HEK293 (cell line): ENCODE data around the gene PPARD.

Source experiments
- CTCF ChIA-PET: fragments of 350-600 bp; formaldehyde crosslinking; extraction: SDS; loops from one replicate; lab custom pipeline; 2021; ENCODE audit warnings: antibody characterized with exemption; lab: Yijun Ruan, JAX
- POLR2A ChIA-PET: fragments of 300-600 bp; formaldehyde crosslinking; extraction: SDS; loops from one replicate; lab custom pipeline; 2020; ENCODE audit warnings: antibody characterized with exemption, inconsistent platforms; lab: Yijun Ruan, JAX
- H3K27ac ChIP-seq: fragments of 200-500 bp; sonication (Bioruptor generic); 2 replicates; pipeline ENCODE4 v1.5.1; 2014; ENCODE audit warnings: low read depth, low read length, control low read depth, inconsistent platforms; ENCODE audit errors: extremely low read depth
- H3K36me3 ChIP-seq, 2 experiments: fragments of 200-500 bp in 1 of 2; sonication (Bioruptor generic) in 1 of 2; 1 replicate in 1 of 2; 2 replicates in 1 of 2; pipeline ENCODE4 v1.5.1; 2014 to 2017; ENCODE audit warnings: inconsistent platforms in 2 of 2, low read length in 2 of 2; ENCODE audit not compliant: control insufficient read depth in 2 of 2, insufficient read depth in 1 of 2
- H3K4me1 ChIP-seq: fragments of 200-500 bp; sonication (Bioruptor generic); 2 replicates; pipeline ENCODE4 v1.5.1; 2014; ENCODE audit warnings: mild to moderate bottlenecking, low read length, inconsistent platforms; ENCODE audit not compliant: control insufficient read depth, insufficient read depth
- H3K4me3 ChIP-seq: 2 replicates; pipeline ENCODE4 v1.5.1; 2011; ENCODE audit warnings: low read depth, mild to moderate bottlenecking, control low read depth, low read length, moderate library complexity
- H3K9me3 ChIP-seq: fragments of 200-500 bp; sonication (Bioruptor generic); 2 replicates; pipeline ENCODE4 v1.5.1; 2014; ENCODE audit warnings: low read depth, low read length, inconsistent platforms; ENCODE audit not compliant: control insufficient read depth, insufficient read depth
- GLI4 ChIP-seq: fragments of 450-650 bp; formaldehyde crosslinking; IDR thresholded peaks from 2 replicates; pipeline ENCODE4 v1.5.1; 2016; ENCODE audit warnings: missing biosample characterization, missing genetic modification characterization
- GLIS1 ChIP-seq: fragments of 450-650 bp; formaldehyde crosslinking; IDR thresholded peaks from 2 replicates; pipeline ENCODE4 v1.5.1; 2016; ENCODE audit warnings: missing biosample characterization, missing genetic modification characterization
- KLF1 ChIP-seq: fragments of 450-650 bp; formaldehyde crosslinking; IDR thresholded peaks from 2 replicates; pipeline ENCODE4 v1.5.1; 2016; ENCODE audit warnings: missing biosample characterization, missing genetic modification characterization
- KLF7 ChIP-seq: fragments of 450-650 bp; formaldehyde crosslinking; IDR thresholded peaks from 2 replicates; pipeline ENCODE4 v1.5.1; 2016; ENCODE audit warnings: missing biosample characterization, missing genetic modification characterization, borderline replicate concordance
- MYNN ChIP-seq: fragments of 450-650 bp; formaldehyde crosslinking; IDR thresholded peaks from 2 replicates; pipeline ENCODE4 v1.5.1; 2016; ENCODE audit warnings: missing biosample characterization, missing genetic modification characterization, borderline replicate concordance
- SCRT2 ChIP-seq: fragments of 450-650 bp; formaldehyde crosslinking; IDR thresholded peaks from 2 replicates; pipeline ENCODE4 v1.5.1; 2016; ENCODE audit warnings: missing biosample characterization, missing genetic modification characterization
- TCF7L2 ChIP-seq: IDR thresholded peaks from 2 replicates; pipeline ENCODE4 v1.6.1; 2011; ENCODE audit warnings: low read depth, mild to moderate bottlenecking, inconsistent platforms, low read length, moderate library complexity, borderline replicate concordance
- ZFP69B ChIP-seq: fragments of 450-650 bp; formaldehyde crosslinking; IDR thresholded peaks from 2 replicates; pipeline ENCODE4 v1.5.1; 2016; ENCODE audit warnings: missing biosample characterization, missing genetic modification characterization
- ZNF140 ChIP-seq: fragments of 450-650 bp; formaldehyde crosslinking; IDR thresholded peaks from 2 replicates; pipeline ENCODE4 v1.5.1; 2016; ENCODE audit warnings: missing biosample characterization, missing genetic modification characterization
- ZNF654 ChIP-seq: fragments of 450-650 bp; formaldehyde crosslinking; IDR thresholded peaks from 2 replicates; pipeline ENCODE4 v1.5.1; 2016; ENCODE audit warnings: low read depth, missing biosample characterization, missing genetic modification characterization
- TF ChIP-seq, protein P1 (sequence below): fragments of 450-650 bp; formaldehyde crosslinking; IDR thresholded peaks from 2 replicates; pipeline ENCODE4 v1.5.1; 2016; ENCODE audit warnings: missing biosample characterization, missing genetic modification characterization
- TF ChIP-seq, protein P2 (sequence below): fragments of 450-650 bp; formaldehyde crosslinking; IDR thresholded peaks from 2 replicates; pipeline ENCODE4 v1.5.1; 2016; ENCODE audit warnings: missing biosample characterization, missing genetic modification characterization, low read depth
- TF ChIP-seq, protein P3 (sequence below): fragments of 450-650 bp; formaldehyde crosslinking; IDR thresholded peaks from 2 replicates; pipeline ENCODE4 v1.5.1; 2016; ENCODE audit warnings: missing biosample characterization, missing genetic modification characterization
- TF ChIP-seq, protein P4 (sequence below): fragments of 450-650 bp; formaldehyde crosslinking; IDR thresholded peaks from 2 replicates; pipeline ENCODE4 v1.5.1; 2017; ENCODE audit warnings: missing biosample characterization, missing genetic modification characterization
- TF ChIP-seq, protein P5 (sequence below): fragments of 450-650 bp; formaldehyde crosslinking; IDR thresholded peaks from 2 replicates; pipeline ENCODE4 v1.5.1; 2016; ENCODE audit warnings: missing biosample characterization, missing genetic modification characterization
- TF ChIP-seq, protein P6 (sequence below): fragments of 450-650 bp; formaldehyde crosslinking; IDR thresholded peaks from 2 replicates; pipeline ENCODE4 v1.5.1; 2016; ENCODE audit warnings: missing biosample characterization, missing genetic modification characterization
- TF ChIP-seq, protein P7 (sequence below): fragments of 450-650 bp; formaldehyde crosslinking; IDR thresholded peaks from 2 replicates; pipeline ENCODE4 v1.5.1; 2016; ENCODE audit warnings: missing biosample characterization, missing genetic modification characterization

Gene PPARD

DNA sequence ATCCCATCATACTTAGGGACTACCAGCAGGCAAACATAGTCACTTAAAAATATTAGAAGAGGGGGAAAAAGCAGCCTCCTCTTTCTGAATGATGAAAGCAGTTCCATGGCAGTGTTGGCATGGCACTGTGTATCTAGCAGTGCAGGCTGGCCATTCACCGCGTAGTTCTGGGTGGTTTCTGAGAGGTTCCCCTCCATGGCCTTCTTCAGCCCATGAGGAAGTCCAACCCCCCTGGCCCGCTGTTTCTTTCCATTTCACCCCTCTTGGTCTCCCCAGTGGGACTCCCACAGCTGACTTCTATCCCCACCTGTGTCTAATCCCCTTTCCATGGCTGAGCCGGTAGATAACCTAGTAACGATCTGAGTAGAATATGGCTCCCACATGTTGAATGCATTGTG, 17.0 kb downstream of the PPARD start:
- CTCF ChIA-PET: interaction anchor here (1.4 to 1.6 kb wide), 2 partner anchors 13 to 17 kb away, joined by 4 to 5 read pairs; partner anchors contain the start of gene PPARD
- POLR2A ChIA-PET: interaction anchor here (1.3 kb wide), 1 partner anchor 15 kb away, joined by 3 read pairs; no protein-coding TSS in a partner anchor
- Histone ChIP-seq H3K4me1 (peaks cover 18% of the 10 kb centered on the region), H3K36me3 (peaks cover 0 to 23% of the 10 kb centered on the region in 2 experiments; a peak in 2 of 3 replicates), H3K4me3 (no peak overlapping the region), H3K9me3 (no peaks in the 10 kb centered on the region), H3K27ac (no peak overlapping the region)
- TF ChIP-seq SCRT2 (tag by site-specific recombination) (peak; percentile 45; the same call in 1 of the 2 replicates), ZNF654 (tag by site-specific recombination) (no peak)

DNA sequence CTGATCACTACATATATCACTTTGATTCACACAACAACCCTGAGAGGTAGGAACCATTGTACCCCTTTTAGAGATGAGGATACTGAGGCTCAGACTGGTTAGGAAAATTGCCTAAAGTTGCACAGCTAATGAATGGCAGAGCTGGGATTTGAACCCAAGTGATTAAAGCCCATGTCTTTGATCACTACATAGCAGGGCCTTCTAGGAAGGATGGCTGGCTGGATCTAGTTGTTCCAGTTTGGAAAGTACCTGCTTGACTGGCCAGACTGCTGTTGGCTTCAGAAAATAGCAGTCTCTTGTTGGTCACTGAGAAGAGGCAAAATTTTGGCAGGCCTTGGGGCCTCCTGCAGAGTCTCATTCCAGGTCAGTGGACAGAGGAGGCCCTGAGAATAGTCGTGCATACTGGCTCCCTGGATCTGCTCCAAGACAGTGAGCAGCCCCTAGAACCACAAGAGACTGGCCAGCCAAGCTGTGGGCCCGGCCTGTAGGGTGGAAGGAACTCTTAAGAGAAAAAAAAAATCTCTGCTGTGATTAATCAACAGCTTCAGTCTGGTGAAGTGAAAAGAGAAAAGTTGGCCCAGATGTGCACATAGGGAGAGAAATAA, 17.5 kb downstream of the PPARD start:
- CTCF ChIA-PET: interaction anchor here (1.0 to 1.6 kb wide), 3 partner anchors 12 to 32 kb away, joined by 3 to 5 read pairs (median 4); partner anchors contain the start of gene PPARD
- peak overlapping the region; percentile 12 for H3K27ac ChIP-seq
- peaks cover 0 to 19% of the 10 kb centered on the region in 2 experiments; a peak in 2 of 3 replicates for H3K36me3 ChIP-seq
- TF ChIP-seq, protein P1, sequence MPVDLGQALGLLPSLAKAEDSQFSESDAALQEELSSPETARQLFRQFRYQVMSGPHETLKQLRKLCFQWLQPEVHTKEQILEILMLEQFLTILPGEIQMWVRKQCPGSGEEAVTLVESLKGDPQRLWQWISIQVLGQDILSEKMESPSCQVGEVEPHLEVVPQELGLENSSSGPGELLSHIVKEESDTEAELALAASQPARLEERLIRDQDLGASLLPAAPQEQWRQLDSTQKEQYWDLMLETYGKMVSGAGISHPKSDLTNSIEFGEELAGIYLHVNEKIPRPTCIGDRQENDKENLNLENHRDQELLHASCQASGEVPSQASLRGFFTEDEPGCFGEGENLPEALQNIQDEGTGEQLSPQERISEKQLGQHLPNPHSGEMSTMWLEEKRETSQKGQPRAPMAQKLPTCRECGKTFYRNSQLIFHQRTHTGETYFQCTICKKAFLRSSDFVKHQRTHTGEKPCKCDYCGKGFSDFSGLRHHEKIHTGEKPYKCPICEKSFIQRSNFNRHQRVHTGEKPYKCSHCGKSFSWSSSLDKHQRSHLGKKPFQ (tag by site-specific recombination): no peak
- TF ChIP-seq, protein P2, sequence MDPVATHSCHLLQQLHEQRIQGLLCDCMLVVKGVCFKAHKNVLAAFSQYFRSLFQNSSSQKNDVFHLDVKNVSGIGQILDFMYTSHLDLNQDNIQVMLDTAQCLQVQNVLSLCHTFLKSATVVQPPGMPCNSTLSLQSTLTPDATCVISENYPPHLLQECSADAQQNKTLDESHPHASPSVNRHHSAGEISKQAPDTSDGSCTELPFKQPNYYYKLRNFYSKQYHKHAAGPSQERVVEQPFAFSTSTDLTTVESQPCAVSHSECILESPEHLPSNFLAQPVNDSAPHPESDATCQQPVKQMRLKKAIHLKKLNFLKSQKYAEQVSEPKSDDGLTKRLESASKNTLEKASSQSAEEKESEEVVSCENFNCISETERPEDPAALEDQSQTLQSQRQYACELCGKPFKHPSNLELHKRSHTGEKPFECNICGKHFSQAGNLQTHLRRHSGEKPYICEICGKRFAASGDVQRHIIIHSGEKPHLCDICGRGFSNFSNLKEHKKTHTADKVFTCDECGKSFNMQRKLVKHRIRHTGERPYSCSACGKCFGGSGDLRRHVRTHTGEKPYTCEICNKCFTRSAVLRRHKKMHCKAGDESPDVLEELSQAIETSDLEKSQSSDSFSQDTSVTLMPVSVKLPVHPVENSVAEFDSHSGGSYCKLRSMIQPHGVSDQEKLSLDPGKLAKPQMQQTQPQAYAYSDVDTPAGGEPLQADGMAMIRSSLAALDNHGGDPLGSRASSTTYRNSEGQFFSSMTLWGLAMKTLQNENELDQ: no peak
- TF ChIP-seq, protein P3, sequence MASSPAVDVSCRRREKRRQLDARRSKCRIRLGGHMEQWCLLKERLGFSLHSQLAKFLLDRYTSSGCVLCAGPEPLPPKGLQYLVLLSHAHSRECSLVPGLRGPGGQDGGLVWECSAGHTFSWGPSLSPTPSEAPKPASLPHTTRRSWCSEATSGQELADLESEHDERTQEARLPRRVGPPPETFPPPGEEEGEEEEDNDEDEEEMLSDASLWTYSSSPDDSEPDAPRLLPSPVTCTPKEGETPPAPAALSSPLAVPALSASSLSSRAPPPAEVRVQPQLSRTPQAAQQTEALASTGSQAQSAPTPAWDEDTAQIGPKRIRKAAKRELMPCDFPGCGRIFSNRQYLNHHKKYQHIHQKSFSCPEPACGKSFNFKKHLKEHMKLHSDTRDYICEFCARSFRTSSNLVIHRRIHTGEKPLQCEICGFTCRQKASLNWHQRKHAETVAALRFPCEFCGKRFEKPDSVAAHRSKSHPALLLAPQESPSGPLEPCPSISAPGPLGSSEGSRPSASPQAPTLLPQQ: peak; percentile 96
- no peak for TF ChIP-seq TCF7L2
- TF ChIP-seq, protein P4, sequence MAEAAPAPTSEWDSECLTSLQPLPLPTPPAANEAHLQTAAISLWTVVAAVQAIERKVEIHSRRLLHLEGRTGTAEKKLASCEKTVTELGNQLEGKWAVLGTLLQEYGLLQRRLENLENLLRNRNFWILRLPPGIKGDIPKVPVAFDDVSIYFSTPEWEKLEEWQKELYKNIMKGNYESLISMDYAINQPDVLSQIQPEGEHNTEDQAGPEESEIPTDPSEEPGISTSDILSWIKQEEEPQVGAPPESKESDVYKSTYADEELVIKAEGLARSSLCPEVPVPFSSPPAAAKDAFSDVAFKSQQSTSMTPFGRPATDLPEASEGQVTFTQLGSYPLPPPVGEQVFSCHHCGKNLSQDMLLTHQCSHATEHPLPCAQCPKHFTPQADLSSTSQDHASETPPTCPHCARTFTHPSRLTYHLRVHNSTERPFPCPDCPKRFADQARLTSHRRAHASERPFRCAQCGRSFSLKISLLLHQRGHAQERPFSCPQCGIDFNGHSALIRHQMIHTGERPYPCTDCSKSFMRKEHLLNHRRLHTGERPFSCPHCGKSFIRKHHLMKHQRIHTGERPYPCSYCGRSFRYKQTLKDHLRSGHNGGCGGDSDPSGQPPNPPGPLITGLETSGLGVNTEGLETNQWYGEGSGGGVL (tag by site-specific recombination): no peak
- 0 out of 2 replicates have a peak, but pooled peaks have one; percentile 35 for TF ChIP-seq MYNN
- TF ChIP-seq ZFP69B: peak; percentile 92
- no peak for TF ChIP-seq KLF1 (tag by site-specific recombination)
- TF ChIP-seq GLI4 (tag by site-specific recombination): no peak
- TF ChIP-seq, protein P5, sequence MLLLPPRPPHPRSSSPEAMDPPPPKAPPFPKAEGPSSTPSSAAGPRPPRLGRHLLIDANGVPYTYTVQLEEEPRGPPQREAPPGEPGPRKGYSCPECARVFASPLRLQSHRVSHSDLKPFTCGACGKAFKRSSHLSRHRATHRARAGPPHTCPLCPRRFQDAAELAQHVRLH (tag by site-specific recombination): no peak
- TF ChIP-seq, protein P6, sequence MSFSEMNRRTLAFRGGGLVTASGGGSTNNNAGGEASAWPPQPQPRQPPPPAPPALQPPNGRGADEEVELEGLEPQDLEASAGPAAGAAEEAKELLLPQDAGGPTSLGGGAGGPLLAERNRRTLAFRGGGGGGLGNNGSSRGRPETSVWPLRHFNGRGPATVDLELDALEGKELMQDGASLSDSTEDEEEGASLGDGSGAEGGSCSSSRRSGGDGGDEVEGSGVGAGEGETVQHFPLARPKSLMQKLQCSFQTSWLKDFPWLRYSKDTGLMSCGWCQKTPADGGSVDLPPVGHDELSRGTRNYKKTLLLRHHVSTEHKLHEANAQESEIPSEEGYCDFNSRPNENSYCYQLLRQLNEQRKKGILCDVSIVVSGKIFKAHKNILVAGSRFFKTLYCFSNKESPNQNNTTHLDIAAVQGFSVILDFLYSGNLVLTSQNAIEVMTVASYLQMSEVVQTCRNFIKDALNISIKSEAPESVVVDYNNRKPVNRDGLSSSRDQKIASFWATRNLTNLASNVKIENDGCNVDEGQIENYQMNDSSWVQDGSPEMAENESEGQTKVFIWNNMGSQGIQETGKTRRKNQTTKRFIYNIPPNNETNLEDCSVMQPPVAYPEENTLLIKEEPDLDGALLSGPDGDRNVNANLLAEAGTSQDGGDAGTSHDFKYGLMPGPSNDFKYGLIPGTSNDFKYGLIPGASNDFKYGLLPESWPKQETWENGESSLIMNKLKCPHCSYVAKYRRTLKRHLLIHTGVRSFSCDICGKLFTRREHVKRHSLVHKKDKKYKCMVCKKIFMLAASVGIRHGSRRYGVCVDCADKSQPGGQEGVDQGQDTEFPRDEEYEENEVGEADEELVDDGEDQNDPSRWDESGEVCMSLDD: no peak
- TF ChIP-seq GLIS1 (tag by site-specific recombination): peak; percentile 32
- TF ChIP-seq ZNF140 (tag by site-specific recombination): no peak
- TF ChIP-seq KLF7 (tag by site-specific recombination): no peak
- TF ChIP-seq, protein P7, sequence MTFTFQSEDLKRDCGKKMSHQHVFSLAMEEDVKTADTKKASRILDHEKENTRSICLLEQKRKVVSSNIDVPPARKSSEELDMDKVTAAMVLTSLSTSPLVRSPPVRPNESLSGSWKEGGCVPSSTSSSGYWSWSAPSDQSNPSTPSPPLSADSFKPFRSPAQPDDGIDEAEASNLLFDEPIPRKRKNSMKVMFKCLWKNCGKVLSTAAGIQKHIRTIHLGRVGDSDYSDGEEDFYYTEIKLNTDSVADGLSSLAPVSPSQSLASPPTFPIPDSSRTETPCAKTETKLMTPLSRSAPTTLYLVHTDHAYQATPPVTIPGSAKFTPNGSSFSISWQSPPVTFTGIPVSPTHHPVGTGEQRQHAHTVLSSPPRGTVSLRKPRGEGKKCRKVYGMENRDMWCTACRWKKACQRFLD (tag by site-specific recombination): no peak
- H3K4me1 ChIP-seq: peaks cover 18% of the 10 kb centered on the region
- POLR2A ChIA-PET: interaction anchor here (0.9 to 1.3 kb wide), 3 partner anchors 16 to 101 kb away, joined by 3 read pairs; partner anchors contain the start of gene ZNF76
- no peak overlapping the region for H3K4me3 ChIP-seq
- H3K9me3 ChIP-seq: no peaks in the 10 kb centered on the region
